GM12878 (cell line): ENCODE measurements around the gene CIROP.

Experiments
- FOS ChIP-seq: IDR thresholded peaks from 3 replicates; pipeline ENCODE4 v1.6.1; 2011; ENCODE audit warnings: borderline replicate concordance; ENCODE audit not compliant: insufficient read length; ENCODE audit errors: extremely low read depth
- POLR2A ChIP-seq: IDR thresholded peaks from 2 replicates; pipeline ENCODE4 v1.6.1; 2011; ENCODE audit warnings: low read depth, mild to moderate bottlenecking, low read length
- TARDBP ChIP-seq: IDR thresholded peaks from 2 replicates; pipeline ENCODE4 v1.6.1; 2016; ENCODE audit warnings: borderline replicate concordance
- USF2 ChIP-seq: IDR thresholded peaks from 2 replicates; pipeline ENCODE4 v1.6.1; 2011; ENCODE audit warnings: low read depth, low read length, improper control_type of control experiment, borderline replicate concordance

- TF ChIP-seq POLR2A (no peak), USF2 (no peak), TARDBP (no peak), FOS (no peak)
These were observed 39.1 kb upstream of the CIROP start for GRCh38 chr14:23143911-23144310.
